ENCODE results near the gene SEMA4D.

SEMA4D gene

DNA sequence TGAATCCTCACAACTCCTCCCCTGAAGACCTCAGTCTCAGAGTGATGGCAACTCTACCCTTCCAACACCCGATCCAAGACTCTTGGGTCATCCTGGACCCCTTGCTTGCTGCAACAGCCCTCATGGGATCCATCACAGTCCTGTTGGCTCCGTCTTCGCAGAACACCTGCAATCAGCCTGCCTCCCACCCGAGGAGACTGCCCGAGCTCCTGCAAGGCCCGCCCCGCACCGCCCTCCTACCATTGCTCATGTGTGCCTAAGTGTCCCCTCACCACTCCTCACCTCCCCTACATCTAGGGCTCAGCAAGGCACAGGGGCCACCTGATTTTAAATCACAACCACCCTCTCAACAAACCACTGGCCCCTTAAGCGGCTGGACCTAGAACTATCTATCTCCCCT, 5.3 kb downstream of the SEMA4D start:
- DNase-seq (ENCODE audit: low read depth), result no peak
- H3K4me3 ChIP-seq (ENCODE audit: control insufficient read depth, low read depth, low read length), result no peak overlapping the region
- TF ChIP-seq CTCF (conservative IDR thresholded peaks at IDR 0.05; ENCODE audit: control insufficient read depth, insufficient read depth, low read depth, low read length), result no peak

DNA sequence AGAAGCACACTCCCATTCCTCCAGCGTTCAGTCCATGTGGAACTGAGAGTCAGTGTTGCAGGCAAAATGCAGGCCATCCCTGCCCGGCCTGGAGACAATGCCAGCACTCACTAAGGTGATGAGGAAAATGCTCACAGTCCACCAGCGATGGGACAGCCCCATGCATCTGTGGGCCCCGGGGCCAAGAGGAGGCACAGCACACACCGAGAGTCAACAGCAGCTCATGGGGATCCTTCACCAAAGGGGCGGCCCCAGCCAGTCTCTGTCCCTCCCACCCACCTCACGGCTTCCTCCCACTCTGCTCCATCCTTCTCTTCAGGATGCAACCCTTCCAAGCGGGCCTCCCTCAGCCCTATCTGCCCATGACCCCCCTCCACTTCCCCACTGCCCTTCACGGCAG, 6.2 kb downstream of the SEMA4D start:
- no peak for TF ChIP-seq CTCF (conservative IDR thresholded peaks at IDR 0.05; ENCODE audit: control insufficient read depth, insufficient read depth, low read depth, low read length)
- no peak overlapping the region for H3K4me3 ChIP-seq (ENCODE audit: control insufficient read depth, low read depth, low read length)
- DNase-seq (ENCODE audit: low read depth), result no peak

DNA sequence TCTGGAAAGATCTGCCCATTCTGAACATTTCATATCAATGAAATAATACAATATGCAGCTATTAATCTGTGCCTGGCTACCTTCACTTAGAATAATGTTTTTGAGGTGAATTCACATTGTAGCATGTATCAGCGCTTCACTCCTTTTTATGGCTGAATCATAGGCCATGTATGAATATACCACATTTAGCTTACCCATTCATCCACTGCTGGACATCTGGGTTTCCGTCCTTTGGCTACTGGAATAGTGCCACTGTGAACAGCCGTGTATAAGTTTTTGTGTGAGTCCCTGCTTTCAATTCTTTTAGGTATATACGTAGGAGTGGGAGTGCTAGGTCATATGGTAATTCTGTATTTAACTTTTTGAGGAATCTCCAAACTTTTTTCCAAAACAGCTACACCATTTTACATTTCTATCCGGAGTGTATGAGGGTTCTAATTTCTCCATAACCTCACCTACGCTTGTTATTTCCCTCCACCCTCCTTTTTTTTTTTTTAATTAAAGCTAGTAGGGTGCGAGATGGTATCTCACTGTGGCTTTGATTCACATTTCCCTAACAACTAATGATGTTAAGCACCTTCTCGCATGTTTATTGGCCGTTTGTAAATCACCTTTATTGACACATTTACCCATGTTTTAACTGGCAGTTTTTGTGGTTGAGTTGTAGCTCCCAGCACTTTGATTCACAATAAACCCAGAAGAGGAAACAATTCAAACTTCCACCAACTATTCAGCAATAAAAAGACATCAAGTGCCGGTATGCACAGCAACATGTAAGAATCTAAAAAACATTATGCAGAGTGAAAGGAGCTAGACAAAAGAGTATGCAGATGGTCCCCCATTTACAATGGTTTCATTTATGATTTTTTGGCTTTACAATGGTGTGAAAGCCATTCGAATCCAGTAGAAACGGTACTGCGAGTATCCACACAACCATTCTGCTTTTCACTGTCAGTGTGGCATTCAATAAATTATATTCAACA, 8.1 kb downstream of the SEMA4D start:
- no peak overlapping the region for H3K4me3 ChIP-seq (ENCODE audit: control insufficient read depth, low read depth, low read length)
- DNase-seq (ENCODE audit: low read depth), result no peak
- TF ChIP-seq CTCF (conservative IDR thresholded peaks at IDR 0.05; ENCODE audit: control insufficient read depth, insufficient read depth, low read depth, low read length), result no peak

- TF ChIP-seq CTCF (conservative IDR thresholded peaks at IDR 0.05; ENCODE audit: control insufficient read depth, insufficient read depth, low read depth, low read length), result no peak
- no peak overlapping the region for H3K4me3 ChIP-seq (ENCODE audit: control insufficient read depth, low read depth, low read length)
- DNase-seq (ENCODE audit: low read depth), result no peak
These were observed 9.0 kb downstream of the SEMA4D start for GRCh38 chr9:89488936-89489335.

DNA sequence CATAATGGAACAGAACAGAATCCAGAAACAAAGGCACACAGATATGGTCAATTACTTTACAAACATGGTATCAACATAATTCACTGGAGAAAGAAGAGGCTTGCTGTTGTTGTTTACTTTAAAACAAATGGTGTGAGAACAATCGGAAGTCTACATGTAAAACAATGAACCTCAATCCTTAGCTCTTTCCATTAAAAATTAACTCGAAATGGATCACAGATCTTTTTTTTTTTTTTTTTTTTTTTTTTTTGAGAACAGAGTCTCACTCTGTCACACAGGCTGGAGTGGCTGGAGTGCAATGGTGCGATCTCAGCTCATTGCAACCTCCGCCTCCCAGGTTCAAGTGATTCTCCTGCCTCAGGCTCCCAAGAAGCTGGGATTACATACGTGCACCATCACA, 9.8 kb downstream of the SEMA4D start:
- no peak overlapping the region for H3K4me3 ChIP-seq (ENCODE audit: control insufficient read depth, low read depth, low read length)
- no peak for DNase-seq (ENCODE audit: low read depth)
- no peak for TF ChIP-seq CTCF (conservative IDR thresholded peaks at IDR 0.05; ENCODE audit: control insufficient read depth, insufficient read depth, low read depth, low read length)

- H3K4me3 ChIP-seq (ENCODE audit: control insufficient read depth, low read depth, low read length), result no peak overlapping the region
- no peak for DNase-seq (ENCODE audit: low read depth)
- no peak for TF ChIP-seq CTCF (conservative IDR thresholded peaks at IDR 0.05; ENCODE audit: control insufficient read depth, insufficient read depth, low read depth, low read length)
These were observed 11.2 kb downstream of the SEMA4D start for GRCh38 chr9:89486681-89487080.

Measured in fibroblast of mammary gland (primary cell).